MM.1S (cell line): ENCODE data around the gene NCF2.

ENCODE experiments used
- CTCF ChIP-seq: fragments of 300-600 bp; sonication (generic); IDR thresholded peaks from 2 replicates; pipeline ENCODE4 v1.5.1; 2016; ENCODE audit warnings: antibody characterized with exemption, low read length, mixed read lengths
- EZH2 ChIP-seq: fragments of 300-600 bp; sonication (generic); optimal IDR thresholded peaks from 2 replicates; pipeline ENCODE3; 2017; ENCODE audit warnings: low read depth, mild to moderate bottlenecking, antibody characterized with exemption, low read length, mixed read lengths
- EZH2phosphoT487 ChIP-seq: fragments of 300-600 bp; sonication (generic); IDR thresholded peaks from 2 replicates; pipeline ENCODE4 v1.6.1; 2018; ENCODE audit warnings: antibody characterized with exemption, low read length

- TF ChIP-seq EZH2 (no peak), CTCF (no peak), EZH2phosphoT487 (no peak)
These were observed 400 bp downstream of the NCF2 start for GRCh38 chr1:183589874-183590243.
